B cell (primary cell): ENCODE data around the gene PRDX3. TPM values are rescaled to one million over a fixed set of nuclear protein-coding genes. Genes with fewer than 3 reads are reported as not detected.

Experiments used
- ATAC-seq: fragments of 200-7000 bp; cut with Tn5 transposase; one replicate; pipeline ENCODE4 v1.10.0; 2021; ENCODE audit warnings: low read depth, mild to moderate bottlenecking, moderate number of reproducible peaks, moderate library complexity
- CTCF ChIA-PET: fragments of 350-600 bp; sonication (Branson Sonifier 250); formaldehyde crosslinking; loops from one replicate; lab custom pipeline; 2021; ENCODE audit warnings: antibody characterized with exemption, inconsistent platforms; lab: Charles Lee
- POLR2A ChIA-PET: fragments of 350-600 bp; sonication (Branson Sonifier 250); formaldehyde crosslinking; loops from one replicate; lab custom pipeline; 2021; ENCODE audit warnings: antibody characterized with exemption; lab: Charles Lee
- DNase-seq: peaks from one replicate; pipeline ENCODE4 v3.0.0; 2013
- H2AFZ ChIP-seq: 2 replicates; pipeline ENCODE4 v1.6.1; 2012; ENCODE audit warnings: mild to moderate bottlenecking, low read depth, low read length; ENCODE audit not compliant: insufficient read depth, poor library complexity, severe bottlenecking
- H3K27ac ChIP-seq, 2 donors: 1 replicate in 1 of 2; 2 replicates in 1 of 2; pipeline ENCODE4 v1.5.1; 2012 to 2013; ENCODE audit warnings: low read length in 2 of 2, mild to moderate bottlenecking in 2 of 2, moderate library complexity in 1 of 2
- H3K27me3 ChIP-seq, 4 experiments: fragments of 200-600 bp in 1 of 4; sonication (generic) in 1 of 4; replicated peaks in 1 of 4; 1 replicate in 2 of 4; 2 replicates in 2 of 4; pipeline versions ENCODE4 v1.6.1 to v1.7.0; 2013 to 2016; ENCODE audit warnings: low read length in 3 of 4, mild to moderate bottlenecking in 2 of 4, mixed read lengths in 1 of 4, moderate library complexity in 1 of 4; ENCODE audit not compliant: insufficient read depth in 4 of 4, control insufficient read depth in 3 of 4; ENCODE audit errors: control extremely low read depth in 1 of 4
- H3K36me3 ChIP-seq, 2 experiments: replicated peaks in 1 of 2; 1 replicate in 1 of 2; 2 replicates in 1 of 2; pipeline versions ENCODE4 v1.6.1 to v1.7.1; 2013; ENCODE audit warnings: low read length in 1 of 2; ENCODE audit not compliant: insufficient read depth in 2 of 2, control insufficient read depth in 1 of 2; ENCODE audit errors: control extremely low read depth in 1 of 2, extremely low read depth in 1 of 2
- H3K4me1 ChIP-seq, 2 donors: fragments of 200-600 bp in 1 of 2; sonication (generic) in 1 of 2; 1 replicate in 1 of 2; 2 replicates in 1 of 2; pipeline versions ENCODE4 v1.5.1 to v1.6.1; 2013 to 2017; ENCODE audit warnings: low read length in 2 of 2; ENCODE audit not compliant: control insufficient read depth in 2 of 2, insufficient read depth in 2 of 2
- H3K4me2 ChIP-seq: replicated peaks from 2 replicates; pipeline ENCODE3; 2012; ENCODE audit warnings: mild to moderate bottlenecking, low read depth, low read length; ENCODE audit not compliant: poor library complexity, severe bottlenecking
- H3K4me3 ChIP-seq, 5 experiments: fragments of 200-600 bp in 1 of 5; sonication (generic) in 1 of 5; 1 replicate in 3 of 5; 2 replicates in 2 of 5; pipeline versions ENCODE4 v1.5.1 to v1.7.0; 2011 to 2016; ENCODE audit warnings: low read length in 4 of 5, mild to moderate bottlenecking in 4 of 5, low read depth in 2 of 5, control low read depth in 1 of 5, moderate library complexity in 1 of 5; ENCODE audit not compliant: insufficient read depth in 1 of 5; ENCODE audit errors: control extremely low read depth in 1 of 5, extremely low read depth in 1 of 5
- H3K79me2 ChIP-seq: fragments of 200-600 bp; sonication (generic); one replicate; pipeline ENCODE4 v1.6.0; 2016; ENCODE audit warnings: low read length; ENCODE audit not compliant: control insufficient read depth, insufficient read depth
- H3K9ac ChIP-seq: fragments of 200-600 bp; sonication (generic); 2 replicates; pipeline ENCODE4 v1.6.1; 2017; ENCODE audit warnings: mild to moderate bottlenecking, low read length, moderate library complexity
- H3K9me3 ChIP-seq, 3 donors: one replicate each; pipeline versions ENCODE4 v1.6.1 to v1.7.1; 2013; ENCODE audit warnings: low read length in 2 of 3; ENCODE audit not compliant: control insufficient read depth in 2 of 3, insufficient read depth in 1 of 3; ENCODE audit errors: control extremely low read depth in 1 of 3
- H4K20me1 ChIP-seq: 2 replicates; pipeline ENCODE4 v1.6.0; 2012; ENCODE audit warnings: mild to moderate bottlenecking, low read length; ENCODE audit not compliant: insufficient read depth, control insufficient read depth, poor library complexity, severe bottlenecking
- H3K27ac Mint-ChIP-seq: one replicate; pipeline ENCODE4 v1.8.0; 2021; ENCODE audit warnings: mixed read lengths
- H3K27me3 Mint-ChIP-seq: one replicate; pipeline ENCODE4 v1.8.0; 2021; ENCODE audit warnings: mixed read lengths
- H3K4me1 Mint-ChIP-seq: one replicate; pipeline ENCODE4 v1.8.0; 2021; ENCODE audit warnings: mixed read lengths
- H3K4me3 Mint-ChIP-seq: one replicate; pipeline ENCODE4 v1.8.0; 2021; ENCODE audit warnings: mixed read lengths
- H3K9me3 Mint-ChIP-seq: one replicate; pipeline ENCODE4 v1.8.0; 2022; ENCODE audit warnings: mixed read lengths; ENCODE audit not compliant: insufficient read depth
- CTCF ChIP-seq: fragments of 200-600 bp; IDR thresholded peaks from one replicate; pipeline ENCODE4 v1.8.0; 2022; ENCODE audit warnings: antibody characterized with exemption, mild to moderate bottlenecking
- EZH2 ChIP-seq: IDR thresholded peaks from 2 replicates; pipeline ENCODE4 v1.6.1; 2012; ENCODE audit warnings: borderline replicate concordance, low read depth, mild to moderate bottlenecking, moderate library complexity, low read length; ENCODE audit not compliant: insufficient read depth, poor library complexity, severe bottlenecking
- WGBS: methylation state at CpG from one replicate; pipeline ENCODE4 v1.1.5; 2013; ENCODE audit warnings: missing lambda C conversion rate; ENCODE audit not compliant: insufficient coverage; 5-methylcytosine and 5-hydroxymethylcytosine counted together
- intact Hi-C: fragments of 100-400 bp; cut with micrococcal nuclease; formaldehyde crosslinking; loops from one replicate; pipeline ENCODE4 v1.10.0; 2022
- polyA plus RNA-seq: library from polyadenylated mRNA; depleted of rRNA; stranded (reverse); fragments of >200 nt; gene quantifications from 2 replicates; pipeline ENCODE4 v1.2.3, GENCODE V29; 2012
- total RNA-seq, 2 donors: library from RNA; stranded (reverse); fragments of 120-200 nt in 1 of 2; gene quantifications; 1 replicate in 1 of 2; 2 replicates in 1 of 2; pipeline versions ENCODE4 v1.2.3 to v1.2.4, GENCODE V29; 2013 to 2022

Gene PRDX3
- total and polyA plus RNA-seq, 2 donors (not counting 1 experiment from before 2014, with no cell fraction given) = 18.0 to 36.3 TPM

DNA sequence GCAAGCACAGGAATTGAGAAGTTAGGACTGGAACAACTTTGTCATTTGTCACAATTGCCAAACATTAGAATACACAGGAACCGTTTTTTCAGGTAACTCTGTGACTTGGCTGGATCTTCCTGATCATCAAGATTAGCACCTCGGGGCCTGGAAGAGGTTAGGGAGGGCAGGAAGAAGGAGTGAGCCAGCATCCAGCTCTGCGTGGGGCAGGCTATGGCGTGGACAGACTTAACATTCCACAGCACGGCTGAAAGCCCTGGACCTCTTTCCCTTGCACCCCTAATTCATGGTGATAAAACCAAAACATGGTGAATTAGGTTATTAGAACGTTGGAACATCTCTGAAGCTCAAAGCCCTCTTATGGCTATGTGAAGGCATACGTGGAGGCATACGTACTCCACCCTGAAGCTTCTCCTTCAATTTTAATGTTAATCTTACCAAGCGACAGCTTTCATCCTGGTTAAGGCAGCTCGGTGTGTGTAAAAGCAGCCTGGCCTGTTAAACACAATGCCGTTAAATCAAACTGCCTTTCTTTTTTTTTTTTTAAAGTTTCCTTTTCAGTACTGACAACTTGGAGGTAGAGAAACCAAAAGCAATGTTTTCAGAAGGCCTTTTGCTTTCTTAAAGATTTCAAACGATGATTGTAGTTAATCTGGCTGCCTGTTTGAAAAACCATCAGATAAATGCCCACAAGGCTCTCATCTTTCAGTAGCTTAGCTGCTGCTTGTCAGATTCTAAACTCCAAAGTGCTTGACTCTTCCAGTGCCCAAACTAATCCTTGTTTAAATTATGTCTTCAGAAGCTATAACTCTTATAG is 33.2 kb upstream of the PRDX3 start:
- TF ChIP-seq CTCF (no peak), EZH2 (no peak)
- Histone ChIP-seq H3K4me3 (peak overlapping the region in 1 of 5 experiments; percentile 11), H3K4me1 (peaks cover 35 to 49% of the 10 kb centered on the region in 2 donors), H3K9ac (peak overlapping the region; percentile 27), H3K36me3 (peaks cover 1 to 4% of the 10 kb centered on the region in 2 experiments), H2AFZ (peak overlapping the region; percentile 18), H3K79me2 (peaks cover 82% of the 10 kb centered on the region), H3K27ac (peak overlapping the region; percentile 11 to 64), H4K20me1 (peaks cover 9% of the 10 kb centered on the region), H3K27me3 (no peaks in the 10 kb centered on the region), H3K9me3 (no peaks in the 10 kb centered on the region), H3K4me2 (peak overlapping the region; percentile 41)
- Mint-ChIP-seq H3K4me3 (peak overlapping the region; percentile 29), H3K27ac (peak overlapping the region; percentile 53), H3K9me3 (no peaks in the 10 kb centered on the region), H3K4me1 (peaks cover 53% of the 10 kb centered on the region), H3K27me3 (no peaks in the 10 kb centered on the region)
- DNase-seq (peak; percentile 28), ATAC-seq (no peak)
- 52% methylated on average over 4 of the region's 12 CpGs for WGBS
- intact Hi-C loops = loop anchor here (5.0 kb wide), 1 partner anchor 35 kb away; no protein-coding TSS in a partner anchor
- ChIA-PET CTCF (interaction anchor here (0.6 to 2.1 kb wide), 5 partner anchors 11 to 159 kb away, joined by 3 to 7 read pairs (median 3); no protein-coding TSS in a partner anchor), POLR2A (interaction anchor here (0.6 to 0.8 kb wide), 3 partner anchors 17 to 457 kb away, joined by 3 to 5 read pairs (median 5); partner anchors contain the start of gene CACUL1)
